Calu3 (cell line): Measurements from ENCODE around the gene GRM7. TPM values are rescaled to one million over a fixed set of nuclear protein-coding genes. Genes with fewer than 3 reads are reported as not detected.

Experiments
- BruUV-seq: library from RNA; stranded (reverse); fragments of 400-500 nt; replicated peaks from 2 replicates; lab custom pipeline; 2021; lab: Mats Ljungman, UMichigan
- CTCF ChIA-PET: fragments of 300-600 bp; sonication (Branson Sonifier 250); formaldehyde crosslinking; loops from one replicate; lab custom pipeline; 2022; ENCODE audit warnings: antibody characterized with exemption; lab: Charles Lee
- DNase-seq: peaks from one replicate; pipeline ENCODE4 v3.0.0; 2022
- H3K27ac Mint-ChIP-seq: one replicate; pipeline ENCODE4 v1.8.0; 2022; ENCODE audit warnings: mixed read lengths; ENCODE audit not compliant: unreplicated experiment
- H3K27me3 Mint-ChIP-seq: one replicate; pipeline ENCODE4 v1.8.0; 2022; ENCODE audit warnings: mixed read lengths; ENCODE audit not compliant: unreplicated experiment
- H3K36me3 Mint-ChIP-seq: one replicate; pipeline ENCODE4 v1.8.0; 2022; ENCODE audit warnings: mild to moderate bottlenecking, moderate library complexity, mixed read lengths; ENCODE audit not compliant: insufficient read depth, unreplicated experiment
- H3K4me1 Mint-ChIP-seq: one replicate; pipeline ENCODE4 v1.8.0; 2022; ENCODE audit warnings: mild to moderate bottlenecking, low read depth, mixed read lengths; ENCODE audit not compliant: unreplicated experiment
- H3K4me3 Mint-ChIP-seq: one replicate; pipeline ENCODE4 v1.8.0; 2022; ENCODE audit warnings: mild to moderate bottlenecking, low read depth, moderate library complexity, mixed read lengths; ENCODE audit not compliant: unreplicated experiment
- H3K9me3 Mint-ChIP-seq: one replicate; pipeline ENCODE4 v1.8.0; 2022; ENCODE audit warnings: low read depth, mixed read lengths; ENCODE audit not compliant: unreplicated experiment
- intact Hi-C: fragments of 100-400 bp; cut with micrococcal nuclease; formaldehyde crosslinking; loops from one replicate; pipeline ENCODE4 v1.10.0; 2022; ENCODE audit not compliant: unreplicated experiment
- total RNA-seq: library from RNA; stranded (reverse); gene quantifications from 2 replicates; pipeline ENCODE4 v1.2.3, GENCODE V29; 2022
- TF ChIP-seq, protein P1 (sequence below): fragments of 200-600 bp; IDR thresholded peaks from one replicate; pipeline ENCODE4 v1.8.0; 2022; ENCODE audit warnings: antibody characterized with exemption; ENCODE audit not compliant: unreplicated experiment

Gene GRM7
- total RNA-seq, 1 experiment from 2014 or later = not detected

DNA sequence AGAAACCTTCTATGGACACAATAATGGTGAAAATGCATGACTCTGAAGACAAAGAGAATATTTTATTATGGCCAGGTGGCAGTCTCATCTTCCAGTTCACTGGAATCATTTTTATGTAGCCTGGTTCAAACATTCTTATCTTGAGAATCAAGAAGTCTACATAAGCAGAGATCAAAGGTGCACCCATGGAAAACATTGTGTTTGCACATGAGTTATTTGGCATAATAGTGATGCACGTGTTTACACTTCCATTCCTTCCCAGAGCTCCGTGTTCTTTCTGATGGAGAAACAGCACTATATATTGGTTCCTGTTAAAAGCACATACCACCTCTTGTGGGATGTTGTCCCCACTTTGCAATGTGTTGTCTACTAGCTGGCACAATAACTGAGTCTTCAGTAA lies 572.2 kb downstream of the GRM7 start:
- no peaks in the 10 kb centered on the region for H3K4me1 Mint-ChIP-seq
- no TSS peak for BruUV-seq
- TF ChIP-seq, protein P1, sequence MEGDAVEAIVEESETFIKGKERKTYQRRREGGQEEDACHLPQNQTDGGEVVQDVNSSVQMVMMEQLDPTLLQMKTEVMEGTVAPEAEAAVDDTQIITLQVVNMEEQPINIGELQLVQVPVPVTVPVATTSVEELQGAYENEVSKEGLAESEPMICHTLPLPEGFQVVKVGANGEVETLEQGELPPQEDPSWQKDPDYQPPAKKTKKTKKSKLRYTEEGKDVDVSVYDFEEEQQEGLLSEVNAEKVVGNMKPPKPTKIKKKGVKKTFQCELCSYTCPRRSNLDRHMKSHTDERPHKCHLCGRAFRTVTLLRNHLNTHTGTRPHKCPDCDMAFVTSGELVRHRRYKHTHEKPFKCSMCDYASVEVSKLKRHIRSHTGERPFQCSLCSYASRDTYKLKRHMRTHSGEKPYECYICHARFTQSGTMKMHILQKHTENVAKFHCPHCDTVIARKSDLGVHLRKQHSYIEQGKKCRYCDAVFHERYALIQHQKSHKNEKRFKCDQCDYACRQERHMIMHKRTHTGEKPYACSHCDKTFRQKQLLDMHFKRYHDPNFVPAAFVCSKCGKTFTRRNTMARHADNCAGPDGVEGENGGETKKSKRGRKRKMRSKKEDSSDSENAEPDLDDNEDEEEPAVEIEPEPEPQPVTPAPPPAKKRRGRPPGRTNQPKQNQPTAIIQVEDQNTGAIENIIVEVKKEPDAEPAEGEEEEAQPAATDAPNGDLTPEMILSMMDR = no peak
- CTCF ChIA-PET = no interaction called here
- no peak for DNase-seq
- H3K4me3 Mint-ChIP-seq = no peak overlapping the region
- no peaks in the 10 kb centered on the region for H3K27me3 Mint-ChIP-seq
- intact Hi-C loops = no loop called here
- no peak overlapping the region for H3K27ac Mint-ChIP-seq
- peaks cover 6% of the 10 kb centered on the region for H3K9me3 Mint-ChIP-seq
- no peaks in the 10 kb centered on the region for H3K36me3 Mint-ChIP-seq

DNA sequence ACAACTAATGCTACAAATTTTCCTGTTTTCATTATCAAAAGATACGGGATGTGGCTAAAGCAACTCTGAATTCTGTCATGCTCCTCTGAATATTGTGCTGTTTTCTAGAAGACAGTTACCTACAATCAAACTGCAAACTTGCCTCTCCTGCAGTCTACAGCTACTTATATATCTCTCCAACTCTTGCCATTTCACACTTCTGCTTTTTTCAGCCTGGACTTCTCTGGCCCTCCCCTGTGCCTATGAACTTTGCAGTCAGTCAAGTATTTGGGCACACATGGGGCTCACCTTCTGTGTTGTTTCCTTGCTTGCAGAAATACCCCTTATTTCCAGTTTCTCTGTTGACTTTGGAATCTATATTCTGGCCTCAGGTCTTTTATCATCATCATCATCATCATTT lies 575.6 kb downstream of the GRM7 start:
- no TSS peak for BruUV-seq
- H3K36me3 Mint-ChIP-seq = no peaks in the 10 kb centered on the region
- intact Hi-C loops = no loop called here
- no peak overlapping the region for H3K27ac Mint-ChIP-seq
- TF ChIP-seq, protein P1 = no peak
- no peaks in the 10 kb centered on the region for H3K4me1 Mint-ChIP-seq
- DNase-seq = no peak
- peaks cover 4% of the 10 kb centered on the region for H3K9me3 Mint-ChIP-seq
- H3K4me3 Mint-ChIP-seq = no peak overlapping the region
- H3K27me3 Mint-ChIP-seq = no peaks in the 10 kb centered on the region
- CTCF ChIA-PET = no interaction called here

DNA sequence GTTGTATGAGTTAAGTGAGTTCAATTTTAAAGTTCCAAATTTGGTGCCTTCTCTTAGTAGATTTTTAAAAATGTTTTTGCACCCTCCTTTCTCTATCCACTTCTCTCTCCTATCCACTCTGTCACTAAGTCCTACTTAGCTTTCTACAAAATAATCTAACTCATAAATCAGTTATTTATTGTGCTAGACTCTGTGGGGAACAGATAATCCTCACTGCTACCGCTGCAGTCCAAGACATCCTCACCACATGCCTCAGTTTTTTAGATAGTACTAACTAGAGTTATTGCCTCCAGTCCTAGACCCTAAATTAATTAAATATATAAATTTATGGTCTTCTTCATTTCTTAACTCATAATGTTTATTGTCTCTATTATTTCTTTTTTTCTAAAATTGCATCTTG lies 576.3 kb downstream of the GRM7 start:
- no peak for DNase-seq
- Mint-ChIP-seq H3K27ac (no peak overlapping the region), H3K36me3 (no peaks in the 10 kb centered on the region), H3K9me3 (peaks cover 4% of the 10 kb centered on the region), H3K4me1 (no peaks in the 10 kb centered on the region), H3K27me3 (no peaks in the 10 kb centered on the region), H3K4me3 (no peak overlapping the region)
- CTCF ChIA-PET = no interaction called here
- no TSS peak for BruUV-seq
- intact Hi-C loops = no loop called here
- TF ChIP-seq, protein P1 = no peak

DNA sequence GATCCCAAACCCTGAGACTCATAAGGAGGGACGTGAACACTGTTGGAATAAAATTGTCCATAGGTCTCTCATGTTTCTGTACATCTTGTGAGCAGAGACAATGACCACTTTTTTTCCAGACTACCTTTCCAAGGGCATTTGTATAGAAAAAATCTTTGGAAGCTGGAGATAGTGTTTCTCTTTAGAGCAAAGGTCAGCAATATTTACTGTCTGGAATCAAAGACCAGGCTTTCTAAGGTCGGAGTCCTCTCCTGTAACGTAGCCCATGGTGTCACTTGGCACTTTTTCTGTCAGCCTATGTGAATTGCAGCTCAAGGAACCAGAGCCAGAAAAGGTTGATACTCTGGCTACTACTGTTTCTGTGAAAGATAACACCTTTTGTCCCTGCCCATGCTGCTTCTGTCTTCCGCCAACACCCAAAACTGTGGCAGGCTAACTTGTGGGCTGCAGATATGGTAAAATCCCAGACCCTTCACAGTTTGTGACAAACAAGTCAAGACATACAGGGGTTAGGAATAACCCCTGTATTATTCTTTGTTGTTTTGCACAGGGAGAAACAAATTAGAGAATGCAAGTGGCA lies 578.3 kb downstream of the GRM7 start:
- TF ChIP-seq, protein P1 = no peak
- no peak for DNase-seq
- Mint-ChIP-seq H3K4me3 (no peak overlapping the region), H3K4me1 (no peaks in the 10 kb centered on the region), H3K27me3 (no peaks in the 10 kb centered on the region), H3K9me3 (no peaks in the 10 kb centered on the region), H3K36me3 (no peaks in the 10 kb centered on the region), H3K27ac (no peak overlapping the region)
- no TSS peak for BruUV-seq
- CTCF ChIA-PET = no interaction called here
- intact Hi-C loops = no loop called here
